ENCODE results near the gene RNF11. TPM values are rescaled to one million over a fixed set of nuclear protein-coding genes. Genes with fewer than 3 reads are reported as not detected.

RNF11 gene
- total and polyA plus RNA-seq, 4 donors, result 24.1 to 102 (median 48.7) TPM

- 44% methylated on average over 2 of the region's 2 CpGs for WGBS
- no peak for DNase-seq (ENCODE audit: low spot score)
- no peak overlapping the region for H3K4me3 ChIP-seq (ENCODE audit: low read depth in 1 of 3, low read length in 3 of 3)
- H3K9me3 ChIP-seq (ENCODE audit: control insufficient read depth in 4 of 4, low read length in 3 of 4), result no peaks in the 10 kb centered on the region
- H3K9ac ChIP-seq (ENCODE audit: low read depth in 1 of 2, low read length in 2 of 2), result no peak overlapping the region
- TF ChIP-seq RAD21 (IDR thresholded peaks at IDR 0.05) (peak in 1 of 2 donors; percentile 17), HNF4A (conservative IDR thresholded peaks at IDR 0.05) (peak; percentile 17 to 29), RXRA (IDR thresholded peaks at IDR 0.05) (peak in 1 of 2 donors; percentile 33), TAF1 (conservative IDR thresholded peaks at IDR 0.05) (no peak), YY1 (IDR thresholded peaks at IDR 0.05) (peak; percentile 42)
- peak overlapping the region; percentile 25 to 52 for H3K27ac ChIP-seq (ENCODE audit: low read depth in 1 of 2, low read length in 2 of 2)
- H3K36me3 ChIP-seq (ENCODE audit: control insufficient read depth in 4 of 4, insufficient read depth in 3 of 4, low read depth in 1 of 4, low read length in 3 of 4), result no peaks in the 10 kb centered on the region
- peaks cover 2 to 43% (median 24%) of the 10 kb centered on the region in 4 donors for H3K4me1 ChIP-seq (ENCODE audit: control insufficient read depth in 4 of 4, insufficient read depth in 4 of 4, low read length in 3 of 4)
- H3K27me3 ChIP-seq (ENCODE audit: control insufficient read depth in 4 of 4, insufficient read depth in 4 of 4, low read length in 3 of 4), result no peaks in the 10 kb centered on the region
Measured at GRCh38 chr1:51240084-51240483, 4.0 kb downstream of the RNF11 start.

GRCh38 chr1:51241119-51241518 lies 5.0 kb downstream of the RNF11 start:
- no peak overlapping the region for H3K4me3 ChIP-seq (ENCODE audit: low read depth in 1 of 3, low read length in 3 of 3)
- no peak for DNase-seq (ENCODE audit: low spot score)
- WGBS, result 61% methylated on average over 1 of the region's 1 CpG
- H3K4me1 ChIP-seq (ENCODE audit: control insufficient read depth in 4 of 4, insufficient read depth in 4 of 4, low read length in 3 of 4), result peaks cover 4 to 36% (median 20%) of the 10 kb centered on the region in 4 donors
- H3K9ac ChIP-seq (ENCODE audit: low read depth in 1 of 2, low read length in 2 of 2), result no peak overlapping the region
- TF ChIP-seq RXRA (IDR thresholded peaks at IDR 0.05) (no peak), EGR1 (IDR thresholded peaks at IDR 0.05; ENCODE audit: low read depth in 2 of 2) (no peak), FOXA1 (IDR thresholded peaks at IDR 0.05) (no peak), HNF4A (conservative IDR thresholded peaks at IDR 0.05) (no peak), TAF1 (conservative IDR thresholded peaks at IDR 0.05) (no peak), SP1 (IDR thresholded peaks at IDR 0.05) (no peak), RAD21 (IDR thresholded peaks at IDR 0.05) (no peak), JUND (IDR thresholded peaks at IDR 0.05) (no peak), REST (IDR thresholded peaks at IDR 0.05) (no peak), ATF3 (IDR thresholded peaks at IDR 0.05) (no peak), MAX (IDR thresholded peaks at IDR 0.05) (no peak), HNF4G (IDR thresholded peaks at IDR 0.05) (no peak)
- TF ChIP-seq, protein P1, sequence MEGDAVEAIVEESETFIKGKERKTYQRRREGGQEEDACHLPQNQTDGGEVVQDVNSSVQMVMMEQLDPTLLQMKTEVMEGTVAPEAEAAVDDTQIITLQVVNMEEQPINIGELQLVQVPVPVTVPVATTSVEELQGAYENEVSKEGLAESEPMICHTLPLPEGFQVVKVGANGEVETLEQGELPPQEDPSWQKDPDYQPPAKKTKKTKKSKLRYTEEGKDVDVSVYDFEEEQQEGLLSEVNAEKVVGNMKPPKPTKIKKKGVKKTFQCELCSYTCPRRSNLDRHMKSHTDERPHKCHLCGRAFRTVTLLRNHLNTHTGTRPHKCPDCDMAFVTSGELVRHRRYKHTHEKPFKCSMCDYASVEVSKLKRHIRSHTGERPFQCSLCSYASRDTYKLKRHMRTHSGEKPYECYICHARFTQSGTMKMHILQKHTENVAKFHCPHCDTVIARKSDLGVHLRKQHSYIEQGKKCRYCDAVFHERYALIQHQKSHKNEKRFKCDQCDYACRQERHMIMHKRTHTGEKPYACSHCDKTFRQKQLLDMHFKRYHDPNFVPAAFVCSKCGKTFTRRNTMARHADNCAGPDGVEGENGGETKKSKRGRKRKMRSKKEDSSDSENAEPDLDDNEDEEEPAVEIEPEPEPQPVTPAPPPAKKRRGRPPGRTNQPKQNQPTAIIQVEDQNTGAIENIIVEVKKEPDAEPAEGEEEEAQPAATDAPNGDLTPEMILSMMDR (IDR thresholded peaks at IDR 0.05; ENCODE audit: low read depth, low read length, missing input control), result no peak
- no peak overlapping the region for H3K27ac ChIP-seq (ENCODE audit: low read depth in 1 of 2, low read length in 2 of 2)
- H3K36me3 ChIP-seq (ENCODE audit: control insufficient read depth in 4 of 4, insufficient read depth in 3 of 4, low read depth in 1 of 4, low read length in 3 of 4), result no peaks in the 10 kb centered on the region
- no peaks in the 10 kb centered on the region for H3K9me3 ChIP-seq (ENCODE audit: control insufficient read depth in 4 of 4, low read length in 3 of 4)
- H3K27me3 ChIP-seq (ENCODE audit: control insufficient read depth in 4 of 4, insufficient read depth in 4 of 4, low read length in 3 of 4), result no peaks in the 10 kb centered on the region
